ENCODE measurements around the gene KRT73. TPM values are rescaled to one million over a fixed set of nuclear protein-coding genes. Genes with fewer than 3 reads are reported as not detected.

Gene KRT73
- total and polyA plus RNA-seq, 2 experiments from 2014 or later = not detected

DNA sequence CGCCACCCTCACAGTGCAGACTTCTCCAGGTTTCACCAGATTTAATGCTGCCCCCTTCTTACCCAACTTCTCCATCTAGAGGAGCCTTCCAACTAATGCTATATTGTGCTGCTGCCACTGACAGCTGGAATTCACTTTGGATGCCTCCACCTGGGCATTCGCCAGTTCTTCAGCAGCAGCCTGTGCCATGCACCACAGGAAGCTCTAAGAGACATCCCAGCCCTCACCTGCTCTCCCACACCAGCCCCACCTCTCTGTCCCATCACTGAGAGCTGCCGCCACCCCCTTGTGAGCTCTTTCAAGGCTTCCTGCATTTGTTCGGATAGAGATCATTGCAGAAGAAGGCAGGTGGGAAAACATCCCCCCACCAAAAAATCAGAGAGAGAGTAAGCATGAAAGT, 38.3 kb upstream of the KRT73 start (continued):
- TF ChIP-seq CREB1 (CRISPR knock-in tag; IDR thresholded peaks at IDR 0.05; ENCODE audit: low read depth) = no peak
- TF ChIP-seq, protein P1, sequence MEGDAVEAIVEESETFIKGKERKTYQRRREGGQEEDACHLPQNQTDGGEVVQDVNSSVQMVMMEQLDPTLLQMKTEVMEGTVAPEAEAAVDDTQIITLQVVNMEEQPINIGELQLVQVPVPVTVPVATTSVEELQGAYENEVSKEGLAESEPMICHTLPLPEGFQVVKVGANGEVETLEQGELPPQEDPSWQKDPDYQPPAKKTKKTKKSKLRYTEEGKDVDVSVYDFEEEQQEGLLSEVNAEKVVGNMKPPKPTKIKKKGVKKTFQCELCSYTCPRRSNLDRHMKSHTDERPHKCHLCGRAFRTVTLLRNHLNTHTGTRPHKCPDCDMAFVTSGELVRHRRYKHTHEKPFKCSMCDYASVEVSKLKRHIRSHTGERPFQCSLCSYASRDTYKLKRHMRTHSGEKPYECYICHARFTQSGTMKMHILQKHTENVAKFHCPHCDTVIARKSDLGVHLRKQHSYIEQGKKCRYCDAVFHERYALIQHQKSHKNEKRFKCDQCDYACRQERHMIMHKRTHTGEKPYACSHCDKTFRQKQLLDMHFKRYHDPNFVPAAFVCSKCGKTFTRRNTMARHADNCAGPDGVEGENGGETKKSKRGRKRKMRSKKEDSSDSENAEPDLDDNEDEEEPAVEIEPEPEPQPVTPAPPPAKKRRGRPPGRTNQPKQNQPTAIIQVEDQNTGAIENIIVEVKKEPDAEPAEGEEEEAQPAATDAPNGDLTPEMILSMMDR (conservative IDR thresholded peaks at IDR 0.05; ENCODE audit: low read depth in 2 of 2) = no peak
- TF ChIP-seq POLR2AphosphoS5 (IDR thresholded peaks at IDR 0.05; ENCODE audit: low read depth) = no peak
- TF ChIP-seq ZNF114 (CRISPR knock-in tag; IDR thresholded peaks at IDR 0.05) = no peak
- no peak for TF ChIP-seq EZH2 (IDR thresholded peaks at IDR 0.05; ENCODE audit: low read depth, unreplicated experiment)
- TF ChIP-seq, protein P2, sequence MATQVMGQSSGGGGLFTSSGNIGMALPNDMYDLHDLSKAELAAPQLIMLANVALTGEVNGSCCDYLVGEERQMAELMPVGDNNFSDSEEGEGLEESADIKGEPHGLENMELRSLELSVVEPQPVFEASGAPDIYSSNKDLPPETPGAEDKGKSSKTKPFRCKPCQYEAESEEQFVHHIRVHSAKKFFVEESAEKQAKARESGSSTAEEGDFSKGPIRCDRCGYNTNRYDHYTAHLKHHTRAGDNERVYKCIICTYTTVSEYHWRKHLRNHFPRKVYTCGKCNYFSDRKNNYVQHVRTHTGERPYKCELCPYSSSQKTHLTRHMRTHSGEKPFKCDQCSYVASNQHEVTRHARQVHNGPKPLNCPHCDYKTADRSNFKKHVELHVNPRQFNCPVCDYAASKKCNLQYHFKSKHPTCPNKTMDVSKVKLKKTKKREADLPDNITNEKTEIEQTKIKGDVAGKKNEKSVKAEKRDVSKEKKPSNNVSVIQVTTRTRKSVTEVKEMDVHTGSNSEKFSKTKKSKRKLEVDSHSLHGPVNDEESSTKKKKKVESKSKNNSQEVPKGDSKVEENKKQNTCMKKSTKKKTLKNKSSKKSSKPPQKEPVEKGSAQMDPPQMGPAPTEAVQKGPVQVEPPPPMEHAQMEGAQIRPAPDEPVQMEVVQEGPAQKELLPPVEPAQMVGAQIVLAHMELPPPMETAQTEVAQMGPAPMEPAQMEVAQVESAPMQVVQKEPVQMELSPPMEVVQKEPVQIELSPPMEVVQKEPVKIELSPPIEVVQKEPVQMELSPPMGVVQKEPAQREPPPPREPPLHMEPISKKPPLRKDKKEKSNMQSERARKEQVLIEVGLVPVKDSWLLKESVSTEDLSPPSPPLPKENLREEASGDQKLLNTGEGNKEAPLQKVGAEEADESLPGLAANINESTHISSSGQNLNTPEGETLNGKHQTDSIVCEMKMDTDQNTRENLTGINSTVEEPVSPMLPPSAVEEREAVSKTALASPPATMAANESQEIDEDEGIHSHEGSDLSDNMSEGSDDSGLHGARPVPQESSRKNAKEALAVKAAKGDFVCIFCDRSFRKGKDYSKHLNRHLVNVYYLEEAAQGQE (IDR thresholded peaks at IDR 0.05; ENCODE audit: unreplicated experiment) = no peak

DNA sequence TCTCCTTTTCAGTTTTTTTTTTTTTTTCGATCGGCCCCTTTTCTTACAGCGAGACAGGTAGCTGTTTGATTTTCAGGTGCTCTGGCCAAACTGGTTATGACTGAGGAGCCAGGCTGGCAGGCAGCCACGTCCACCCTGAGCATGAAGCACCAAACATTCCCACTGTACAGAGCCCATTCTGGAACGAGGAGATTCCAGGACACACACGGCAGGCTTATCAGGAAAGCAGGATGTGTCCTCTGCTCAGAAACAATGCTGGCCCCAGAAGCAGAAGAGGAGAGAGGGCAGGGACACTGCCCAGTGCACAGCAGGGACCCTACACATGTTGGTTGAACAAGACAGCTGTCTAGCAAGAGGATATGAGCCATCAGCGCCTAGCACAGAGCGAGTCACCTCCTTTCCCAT, 37.4 kb upstream of the KRT73 start:
- no peak overlapping the region for H3K27ac ChIP-seq (ENCODE audit: low read depth)
- Mint-ChIP-seq H3K4me3 (no peak overlapping the region), H3K36me3 (ENCODE audit: low read depth) (no peaks in the 10 kb centered on the region), H3K4me1 (no peaks in the 10 kb centered on the region; the same call in 2 of the 3 replicates), H3K27ac (no peak overlapping the region), H3K27me3 (ENCODE audit: insufficient read depth, low read depth, poor library complexity) (peaks cover 11% of the 10 kb centered on the region), H3K9me3 (peaks cover 10% of the 10 kb centered on the region; the same call in 2 of the 3 replicates)
- H3K79me2 ChIP-seq (replicated peaks; ENCODE audit: insufficient read depth) = no peaks in the 10 kb centered on the region
- no peak for ATAC-seq
- no peaks in the 10 kb centered on the region for H3K4me1 ChIP-seq (ENCODE audit: insufficient read depth)
- no peak overlapping the region for H3K4me2 ChIP-seq
- H3K9me2 ChIP-seq (ENCODE audit: insufficient read depth) = 0 out of 2 replicates have a peak, but pooled peaks cover 4% of the 10 kb centered on the region
- no peak overlapping the region for H3K4me3 ChIP-seq
- H3K27me3 ChIP-seq (ENCODE audit: insufficient read depth) = no peaks in the 10 kb centered on the region
- H3K36me3 ChIP-seq (ENCODE audit: insufficient read depth) = no peaks in the 10 kb centered on the region
- DNase-seq (ENCODE audit: low spot score) = no peak
- no peak overlapping the region for H2AFZ ChIP-seq
- no peaks in the 10 kb centered on the region for H4K20me1 ChIP-seq (replicated peaks; ENCODE audit: insufficient read depth)
- no peaks in the 10 kb centered on the region for H3F3A ChIP-seq (replicated peaks; ENCODE audit: low read depth)
- no peak for TF ChIP-seq NANOG (IDR thresholded peaks at IDR 0.05; ENCODE audit: borderline replicate concordance)
- TF ChIP-seq, protein P3, sequence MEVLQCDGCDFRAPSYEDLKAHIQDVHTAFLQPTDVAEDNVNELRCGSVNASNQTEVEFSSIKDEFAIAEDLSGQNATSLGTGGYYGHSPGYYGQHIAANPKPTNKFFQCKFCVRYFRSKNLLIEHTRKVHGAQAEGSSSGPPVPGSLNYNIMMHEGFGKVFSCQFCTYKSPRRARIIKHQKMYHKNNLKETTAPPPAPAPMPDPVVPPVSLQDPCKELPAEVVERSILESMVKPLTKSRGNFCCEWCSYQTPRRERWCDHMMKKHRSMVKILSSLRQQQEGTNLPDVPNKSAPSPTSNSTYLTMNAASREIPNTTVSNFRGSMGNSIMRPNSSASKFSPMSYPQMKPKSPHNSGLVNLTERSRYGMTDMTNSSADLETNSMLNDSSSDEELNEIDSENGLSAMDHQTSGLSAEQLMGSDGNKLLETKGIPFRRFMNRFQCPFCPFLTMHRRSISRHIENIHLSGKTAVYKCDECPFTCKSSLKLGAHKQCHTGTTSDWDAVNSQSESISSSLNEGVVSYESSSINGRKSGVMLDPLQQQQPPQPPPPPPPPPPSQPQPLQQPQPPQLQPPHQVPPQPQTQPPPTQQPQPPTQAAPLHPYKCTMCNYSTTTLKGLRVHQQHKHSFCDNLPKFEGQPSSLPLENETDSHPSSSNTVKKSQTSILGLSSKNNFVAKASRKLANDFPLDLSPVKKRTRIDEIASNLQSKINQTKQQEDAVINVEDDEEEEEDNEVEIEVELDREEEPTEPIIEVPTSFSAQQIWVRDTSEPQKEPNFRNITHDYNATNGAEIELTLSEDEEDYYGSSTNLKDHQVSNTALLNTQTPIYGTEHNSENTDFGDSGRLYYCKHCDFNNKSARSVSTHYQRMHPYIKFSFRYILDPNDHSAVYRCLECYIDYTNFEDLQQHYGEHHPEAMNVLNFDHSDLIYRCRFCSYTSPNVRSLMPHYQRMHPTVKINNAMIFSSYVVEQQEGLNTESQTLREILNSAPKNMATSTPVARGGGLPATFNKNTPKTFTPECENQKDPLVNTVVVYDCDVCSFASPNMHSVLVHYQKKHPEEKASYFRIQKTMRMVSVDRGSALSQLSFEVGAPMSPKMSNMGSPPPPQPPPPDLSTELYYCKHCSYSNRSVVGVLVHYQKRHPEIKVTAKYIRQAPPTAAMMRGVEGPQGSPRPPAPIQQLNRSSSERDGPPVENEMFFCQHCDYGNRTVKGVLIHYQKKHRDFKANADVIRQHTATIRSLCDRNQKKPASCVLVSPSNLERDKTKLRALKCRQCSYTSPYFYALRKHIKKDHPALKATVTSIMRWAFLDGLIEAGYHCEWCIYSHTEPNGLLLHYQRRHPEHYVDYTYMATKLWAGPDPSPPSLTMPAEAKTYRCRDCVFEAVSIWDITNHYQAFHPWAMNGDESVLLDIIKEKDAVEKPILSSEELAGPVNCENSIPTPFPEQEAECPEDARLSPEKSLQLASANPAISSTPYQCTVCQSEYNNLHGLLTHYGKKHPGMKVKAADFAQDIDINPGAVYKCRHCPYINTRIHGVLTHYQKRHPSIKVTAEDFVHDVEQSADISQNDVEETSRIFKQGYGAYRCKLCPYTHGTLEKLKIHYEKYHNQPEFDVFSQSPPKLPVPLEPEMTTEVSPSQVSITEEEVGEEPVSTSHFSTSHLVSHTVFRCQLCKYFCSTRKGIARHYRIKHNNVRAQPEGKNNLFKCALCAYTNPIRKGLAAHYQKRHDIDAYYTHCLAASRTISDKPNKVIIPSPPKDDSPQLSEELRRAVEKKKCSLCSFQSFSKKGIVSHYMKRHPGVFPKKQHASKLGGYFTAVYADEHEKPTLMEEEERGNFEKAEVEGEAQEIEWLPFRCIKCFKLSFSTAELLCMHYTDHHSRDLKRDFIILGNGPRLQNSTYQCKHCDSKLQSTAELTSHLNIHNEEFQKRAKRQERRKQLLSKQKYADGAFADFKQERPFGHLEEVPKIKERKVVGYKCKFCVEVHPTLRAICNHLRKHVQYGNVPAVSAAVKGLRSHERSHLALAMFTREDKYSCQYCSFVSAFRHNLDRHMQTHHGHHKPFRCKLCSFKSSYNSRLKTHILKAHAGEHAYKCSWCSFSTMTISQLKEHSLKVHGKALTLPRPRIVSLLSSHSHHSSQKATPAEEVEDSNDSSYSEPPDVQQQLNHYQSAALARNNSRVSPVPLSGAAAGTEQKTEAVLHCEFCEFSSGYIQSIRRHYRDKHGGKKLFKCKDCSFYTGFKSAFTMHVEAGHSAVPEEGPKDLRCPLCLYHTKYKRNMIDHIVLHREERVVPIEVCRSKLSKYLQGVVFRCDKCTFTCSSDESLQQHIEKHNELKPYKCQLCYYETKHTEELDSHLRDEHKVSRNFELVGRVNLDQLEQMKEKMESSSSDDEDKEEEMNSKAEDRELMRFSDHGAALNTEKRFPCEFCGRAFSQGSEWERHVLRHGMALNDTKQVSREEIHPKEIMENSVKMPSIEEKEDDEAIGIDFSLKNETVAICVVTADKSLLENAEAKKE (CRISPR knock-in tag; IDR thresholded peaks at IDR 0.05) = no peak
- no peak for TF ChIP-seq POLR2AphosphoS5 (IDR thresholded peaks at IDR 0.05; ENCODE audit: low read depth)
- TF ChIP-seq, protein P1 (conservative IDR thresholded peaks at IDR 0.05; ENCODE audit: low read depth in 2 of 2) = no peak
- no peak for TF ChIP-seq ZNF331 (CRISPR knock-in tag; IDR thresholded peaks at IDR 0.05; ENCODE audit: low read depth)
- TF ChIP-seq JUNB (IDR thresholded peaks at IDR 0.05; ENCODE audit: unreplicated experiment) = no peak
- TF ChIP-seq EZH2phosphoT487 (IDR thresholded peaks at IDR 0.05; ENCODE audit: unreplicated experiment) = no peak
- no peak for TF ChIP-seq CREB1 (CRISPR knock-in tag; IDR thresholded peaks at IDR 0.05; ENCODE audit: low read depth)
- TF ChIP-seq ZNF114 (CRISPR knock-in tag; IDR thresholded peaks at IDR 0.05) = no peak
- no peak for TF ChIP-seq EZH2 (IDR thresholded peaks at IDR 0.05; ENCODE audit: low read depth, unreplicated experiment)

Data from GM23338 (cell line).